HL-60 (cell line): ENCODE measurements around the gene SLC35A3.

Experiments used
- DNase-seq, 2 experiments: peaks; one replicate each; pipeline ENCODE4 v3.0.0-alpha.2; 2010 to 2020; ENCODE audit warnings: low read depth in 1 of 2, low spot score in 1 of 2
- H3K27ac ChIP-seq: fragments of 250-450 bp; sonication (Bioruptor Pico); replicated peaks from 2 replicates; pipeline ENCODE4 v1.5.1; 2020; ENCODE audit warnings: mild to moderate bottlenecking, moderate library complexity
- H3K27me3 ChIP-seq: fragments of 250-450 bp; sonication (Bioruptor Pico); 2 replicates; pipeline ENCODE4 v1.5.1; 2021; ENCODE audit warnings: mild to moderate bottlenecking, moderate library complexity; ENCODE audit not compliant: insufficient read depth, poor library complexity, severe bottlenecking
- H3K4me3 ChIP-seq: replicated peaks from 2 replicates; pipeline ENCODE4 v1.5.1; 2011; ENCODE audit warnings: mild to moderate bottlenecking, control low read depth, low read length; ENCODE audit not compliant: insufficient read depth
- CTCF ChIP-seq: IDR thresholded peaks from one replicate; pipeline ENCODE4 v1.5.1; 2011; ENCODE audit warnings: low read length, control low read depth, inconsistent platforms; ENCODE audit not compliant: insufficient read depth
- GABPA ChIP-seq: IDR thresholded peaks from 2 replicates; pipeline ENCODE4 v1.6.1; 2012; ENCODE audit warnings: low read depth
- POLR2AphosphoS5 ChIP-seq: IDR thresholded peaks from 2 replicates; pipeline ENCODE4 v1.6.1; 2012; ENCODE audit warnings: low read depth
- SPI1 ChIP-seq: IDR thresholded peaks from 2 replicates; pipeline ENCODE4 v1.6.1; 2012; ENCODE audit warnings: low read depth, mild to moderate bottlenecking, borderline replicate concordance
- TF ChIP-seq, protein P1 (sequence below): IDR thresholded peaks from 2 replicates; pipeline ENCODE4 v1.6.1; 2012; ENCODE audit warnings: low read depth; ENCODE audit not compliant: insufficient replicate concordance

The SLC35A3 gene

GRCh38 chr1:100001462-100001861 is 31.7 kb downstream of the SLC35A3 start:
- H3K27ac ChIP-seq: no peak overlapping the region
- TF ChIP-seq CTCF (no peak), POLR2AphosphoS5 (no peak), GABPA (no peak), SPI1 (peak; percentile 73)
- TF ChIP-seq, protein P1, sequence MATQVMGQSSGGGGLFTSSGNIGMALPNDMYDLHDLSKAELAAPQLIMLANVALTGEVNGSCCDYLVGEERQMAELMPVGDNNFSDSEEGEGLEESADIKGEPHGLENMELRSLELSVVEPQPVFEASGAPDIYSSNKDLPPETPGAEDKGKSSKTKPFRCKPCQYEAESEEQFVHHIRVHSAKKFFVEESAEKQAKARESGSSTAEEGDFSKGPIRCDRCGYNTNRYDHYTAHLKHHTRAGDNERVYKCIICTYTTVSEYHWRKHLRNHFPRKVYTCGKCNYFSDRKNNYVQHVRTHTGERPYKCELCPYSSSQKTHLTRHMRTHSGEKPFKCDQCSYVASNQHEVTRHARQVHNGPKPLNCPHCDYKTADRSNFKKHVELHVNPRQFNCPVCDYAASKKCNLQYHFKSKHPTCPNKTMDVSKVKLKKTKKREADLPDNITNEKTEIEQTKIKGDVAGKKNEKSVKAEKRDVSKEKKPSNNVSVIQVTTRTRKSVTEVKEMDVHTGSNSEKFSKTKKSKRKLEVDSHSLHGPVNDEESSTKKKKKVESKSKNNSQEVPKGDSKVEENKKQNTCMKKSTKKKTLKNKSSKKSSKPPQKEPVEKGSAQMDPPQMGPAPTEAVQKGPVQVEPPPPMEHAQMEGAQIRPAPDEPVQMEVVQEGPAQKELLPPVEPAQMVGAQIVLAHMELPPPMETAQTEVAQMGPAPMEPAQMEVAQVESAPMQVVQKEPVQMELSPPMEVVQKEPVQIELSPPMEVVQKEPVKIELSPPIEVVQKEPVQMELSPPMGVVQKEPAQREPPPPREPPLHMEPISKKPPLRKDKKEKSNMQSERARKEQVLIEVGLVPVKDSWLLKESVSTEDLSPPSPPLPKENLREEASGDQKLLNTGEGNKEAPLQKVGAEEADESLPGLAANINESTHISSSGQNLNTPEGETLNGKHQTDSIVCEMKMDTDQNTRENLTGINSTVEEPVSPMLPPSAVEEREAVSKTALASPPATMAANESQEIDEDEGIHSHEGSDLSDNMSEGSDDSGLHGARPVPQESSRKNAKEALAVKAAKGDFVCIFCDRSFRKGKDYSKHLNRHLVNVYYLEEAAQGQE: no peak
- no peaks in the 10 kb centered on the region for H3K27me3 ChIP-seq
- no peak for DNase-seq
- no peak overlapping the region for H3K4me3 ChIP-seq

- Histone ChIP-seq H3K27me3 (no peaks in the 10 kb centered on the region), H3K4me3 (no peak overlapping the region), H3K27ac (no peak overlapping the region)
- no peak for DNase-seq
- TF ChIP-seq POLR2AphosphoS5: no peak
- TF ChIP-seq CTCF: no peak
- TF ChIP-seq, protein P1: no peak
- no peak for TF ChIP-seq SPI1
- no peak for TF ChIP-seq GABPA
Measured at GRCh38 chr1:100005424-100005823, 35.6 kb downstream of the SLC35A3 start.

GRCh38 chr1:100006688-100007087 is 36.9 kb downstream of the SLC35A3 start:
- DNase-seq: no peak
- no peak overlapping the region for H3K27ac ChIP-seq
- H3K27me3 ChIP-seq: no peaks in the 10 kb centered on the region
- no peak overlapping the region for H3K4me3 ChIP-seq
- TF ChIP-seq GABPA (no peak), CTCF (no peak), POLR2AphosphoS5 (no peak), SPI1 (no peak)
- TF ChIP-seq, protein P1: no peak
